K562 (cell line): Measurements from ENCODE around the gene DCAF7.

Source experiments
- JUN ChIP-seq, 2 experiments: sonication (generic) in 1 of 2; formaldehyde crosslinking in 1 of 2; IDR thresholded peaks; 2 replicates each; pipeline versions ENCODE4 v1.6.1 to v1.8.0; 2012 to 2022; ENCODE audit warnings: borderline replicate concordance in 2 of 2, mild to moderate bottlenecking in 2 of 2, improper control_type of control experiment in 1 of 2, low read depth in 1 of 2, low read length in 1 of 2, missing genetic modification reagents in 1 of 2
- NFYB ChIP-seq: IDR thresholded peaks from 2 replicates; pipeline ENCODE4 v1.6.1; 2011; ENCODE audit warnings: mild to moderate bottlenecking, moderate library complexity; ENCODE audit not compliant: insufficient read length; ENCODE audit errors: extremely low read depth
- POLR2AphosphoS5 ChIP-seq: IDR thresholded peaks from 2 replicates; pipeline ENCODE4 v1.6.1; 2011; ENCODE audit warnings: mild to moderate bottlenecking, low read depth, low read length, moderate library complexity; ENCODE audit not compliant: control insufficient read depth, insufficient read depth
- POLR3G ChIP-seq: IDR thresholded peaks from 2 replicates; pipeline ENCODE4 v1.6.1; 2011; ENCODE audit not compliant: insufficient read length, insufficient replicate concordance; ENCODE audit errors: extremely low read depth
- RBM34 ChIP-seq: fragments of 200-400 bp; formaldehyde crosslinking; IDR thresholded peaks from 2 replicates; pipeline ENCODE4 v1.6.1; 2018; ENCODE audit warnings: low read length, borderline replicate concordance; ENCODE audit not compliant: insufficient read depth
- ZBTB12 ChIP-seq: fragments of 250-450 bp; sonication (Bioruptor Pico); IDR thresholded peaks from 2 replicates; pipeline ENCODE4 v1.4.0; 2020
- ZNF354B ChIP-seq: fragments of 250-450 bp; sonication (Bioruptor Pico); IDR thresholded peaks from 2 replicates; pipeline ENCODE4 v1.4.0; 2020
- ZNF41 ChIP-seq: fragments of 250-450 bp; sonication (Bioruptor Pico); conservative IDR thresholded peaks from 2 replicates; pipeline ENCODE4 v1.4.0; 2020; ENCODE audit warnings: mild to moderate bottlenecking
- TF ChIP-seq, protein P1 (sequence below): fragments of 450-650 bp; IDR thresholded peaks from 2 replicates; pipeline ENCODE4 v1.6.1; 2017; ENCODE audit warnings: antibody characterized with exemption

DNA sequence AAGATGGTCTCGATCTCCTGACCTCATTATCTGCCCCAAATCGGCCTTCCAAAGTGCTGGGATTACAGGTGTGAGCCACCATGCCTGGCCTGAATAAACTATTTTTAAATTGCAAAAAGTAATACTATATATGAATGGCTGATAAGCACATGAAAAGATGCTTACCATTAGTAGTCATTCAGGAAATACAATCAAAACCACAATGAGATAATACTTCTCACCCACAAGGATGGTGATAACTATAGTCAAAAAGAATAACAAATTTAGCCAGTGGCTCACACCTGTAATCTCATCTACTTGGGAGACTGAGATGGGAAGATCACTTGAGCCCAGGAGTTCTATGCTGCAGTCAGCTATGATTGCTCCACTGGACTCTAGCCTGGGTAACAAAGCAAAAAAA lies 48.0 kb downstream of the DCAF7 start:
- no peak for TF ChIP-seq RBM34
- TF ChIP-seq POLR2AphosphoS5: no peak
- no peak for TF ChIP-seq ZNF354B (CRISPR knock-in tag)
- TF ChIP-seq, protein P1, sequence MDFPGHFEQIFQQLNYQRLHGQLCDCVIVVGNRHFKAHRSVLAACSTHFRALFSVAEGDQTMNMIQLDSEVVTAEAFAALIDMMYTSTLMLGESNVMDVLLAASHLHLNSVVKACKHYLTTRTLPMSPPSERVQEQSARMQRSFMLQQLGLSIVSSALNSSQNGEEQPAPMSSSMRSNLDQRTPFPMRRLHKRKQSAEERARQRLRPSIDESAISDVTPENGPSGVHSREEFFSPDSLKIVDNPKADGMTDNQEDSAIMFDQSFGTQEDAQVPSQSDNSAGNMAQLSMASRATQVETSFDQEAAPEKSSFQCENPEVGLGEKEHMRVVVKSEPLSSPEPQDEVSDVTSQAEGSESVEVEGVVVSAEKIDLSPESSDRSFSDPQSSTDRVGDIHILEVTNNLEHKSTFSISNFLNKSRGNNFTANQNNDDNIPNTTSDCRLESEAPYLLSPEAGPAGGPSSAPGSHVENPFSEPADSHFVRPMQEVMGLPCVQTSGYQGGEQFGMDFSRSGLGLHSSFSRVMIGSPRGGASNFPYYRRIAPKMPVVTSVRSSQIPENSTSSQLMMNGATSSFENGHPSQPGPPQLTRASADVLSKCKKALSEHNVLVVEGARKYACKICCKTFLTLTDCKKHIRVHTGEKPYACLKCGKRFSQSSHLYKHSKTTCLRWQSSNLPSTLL: no peak
- TF ChIP-seq ZNF41: no peak
- TF ChIP-seq ZBTB12 (CRISPR knock-in tag): no peak
- no peak for TF ChIP-seq POLR3G
- TF ChIP-seq JUN (IDR thresholded peaks at IDR 0.05; ENCODE audit: borderline replicate concordance, low read depth, low read length): no peak
- TF ChIP-seq JUN (CRISPR knock-in tag; IDR thresholded peaks at IDR 0.05; ENCODE audit: borderline replicate concordance): no peak
- no peak for TF ChIP-seq NFYB
